Right lobe of liver (tissue), 6 donors: ENCODE measurements around the gene TTC28. TPM values are rescaled to one million over a fixed set of nuclear protein-coding genes. Genes with fewer than 3 reads are reported as not detected.

Experiments used
- ATAC-seq, 4 donors: fragments of 200-7000 bp; cut with Tn5 transposase; one replicate each; pipeline ENCODE4 v1.9.1; 2020; ENCODE audit warnings: mild to moderate bottlenecking in 4 of 4, moderate library complexity in 4 of 4
- DNase-seq, 3 donors: peaks; one replicate each; pipeline ENCODE4 v3.0.0-alpha.2; 2020
- H3K27ac ChIP-seq, 3 donors: fragments of 200-600 bp; one replicate each; pipeline ENCODE4 v1.8.0; 2022
- H3K27me3 ChIP-seq, 2 donors: fragments of 200-600 bp; one replicate each; pipeline ENCODE4 v1.8.0; 2022
- H3K36me3 ChIP-seq, 4 donors: fragments of 200-600 bp; sonication (generic) in 1 of 4; one replicate each; pipeline versions ENCODE4 v1.5.1 to v1.8.0; 2017 to 2022; ENCODE audit warnings: control low read depth in 1 of 4
- H3K4me1 ChIP-seq, 4 donors: fragments of 200-600 bp; sonication (generic) in 1 of 4; one replicate each; pipeline versions ENCODE4 v1.5.1 to v1.8.0; 2017 to 2022; ENCODE audit warnings: control low read depth in 1 of 4
- H3K4me3 ChIP-seq, 3 donors: fragments of 200-600 bp; one replicate each; pipeline ENCODE4 v1.8.0; 2022
- H3K9me3 ChIP-seq, 4 donors: fragments of 200-600 bp; sonication (generic) in 1 of 4; one replicate each; pipeline versions ENCODE4 v1.5.1 to v1.8.0; 2017 to 2022; ENCODE audit warnings: control low read depth in 1 of 4
- CTCF ChIP-seq, 4 donors: fragments of 200-600 bp in 3 of 4; fragments of 450-650 bp in 1 of 4; IDR thresholded peaks; one replicate each; pipeline versions ENCODE4 v1.5.1 to v1.8.0; 2016 to 2022; ENCODE audit warnings: antibody characterized with exemption in 4 of 4, mild to moderate bottlenecking in 2 of 4
- POLR2A ChIP-seq: fragments of 450-650 bp; IDR thresholded peaks from one replicate; pipeline ENCODE4 v1.6.1; 2017; ENCODE audit warnings: antibody characterized with exemption, mild to moderate bottlenecking
- WGBS: methylation state at CpG from one replicate; pipeline ENCODE4 v1.1.6; 2018; ENCODE audit warnings: low coverage, low lambda C conversion rate; ENCODE audit not compliant: insufficient coverage; ENCODE audit errors: missing lambda C conversion rate; 5-methylcytosine and 5-hydroxymethylcytosine counted together
- intact Hi-C, 2 donors: fragments of 100-400 bp; cut with DNase I; formaldehyde crosslinking; loops; one replicate each; pipeline versions ENCODE4 v1.11.2 to v1.14.1; 2022
- total RNA-seq, 6 experiments: library from RNA; depleted of rRNA in 2 of 6; stranded (reverse); fragments of >200 nt in 2 of 6; fragmentation: NEBNext Ultra II Directional in 3 of 6; extraction: Animal tissue kit (Norgen Biotek cat#: 25700) in 3 of 6; gene quantifications; one replicate each; pipeline versions ENCODE4 v1.1.0 to v1.2.4, GENCODE V29; 2016 to 2023
- donor health status: DM: no; HTN: yes; CAD: no.
- donor health status: DM: no; HTN: no; CAD: no.
- donor health status: DM: no; HTN: no; CAD: no.
- donor health status: DM: no; HTN: yes; CAD: no.
- donor health status: DM: no; HTN: yes; CAD: no.

Gene TTC28
- total RNA-seq, 6 experiments from 2014 or later: 9.4 to 38.3 (median 15.0) TPM

GRCh38 chr22:28351476-28351875, 328.2 kb downstream of the TTC28 start:
- TF ChIP-seq CTCF (IDR thresholded peaks at IDR 0.05) (no peak), POLR2A (no peak)
- no peak overlapping the region for H3K27ac ChIP-seq
- no peaks in the 10 kb centered on the region for H3K36me3 ChIP-seq
- H3K4me1 ChIP-seq: no peaks in the 10 kb centered on the region
- H3K9me3 ChIP-seq: no peaks in the 10 kb centered on the region
- DNase-seq: no peak
- H3K27me3 ChIP-seq: no peaks in the 10 kb centered on the region
- no peak for ATAC-seq
- WGBS: 43% methylated on average over 2 of the region's 2 CpGs
- no peak overlapping the region for H3K4me3 ChIP-seq
- intact Hi-C loops: no loop called here

GRCh38 chr22:28348613-28349609, 330.7 kb downstream of the TTC28 start:
- Histone ChIP-seq H3K9me3 (no peaks in the 10 kb centered on the region), H3K27ac (no peak overlapping the region), H3K27me3 (no peaks in the 10 kb centered on the region), H3K4me1 (no peaks in the 10 kb centered on the region), H3K4me3 (no peak overlapping the region), H3K36me3 (no peaks in the 10 kb centered on the region)
- no peak for DNase-seq
- no peak for ATAC-seq
- 69% methylated on average over 5 of the region's 5 CpGs for WGBS
- TF ChIP-seq POLR2A: no peak
- no peak for TF ChIP-seq CTCF (IDR thresholded peaks at IDR 0.05)
- intact Hi-C loops: no loop called here

GRCh38 chr22:28346308-28346707, 333.3 kb downstream of the TTC28 start:
- Histone ChIP-seq H3K4me3 (no peak overlapping the region), H3K9me3 (no peaks in the 10 kb centered on the region), H3K27me3 (no peaks in the 10 kb centered on the region), H3K4me1 (no peaks in the 10 kb centered on the region), H3K27ac (no peak overlapping the region), H3K36me3 (no peaks in the 10 kb centered on the region)
- WGBS: 64% methylated on average over 2 of the region's 2 CpGs
- intact Hi-C loops: no loop called here
- DNase-seq: no peak
- no peak for ATAC-seq
- TF ChIP-seq CTCF (IDR thresholded peaks at IDR 0.05) (no peak), POLR2A (no peak)

- DNase-seq: no peak
- no peak overlapping the region for H3K27ac ChIP-seq
These were observed 334.5 kb downstream of the TTC28 start for GRCh38 chr22:28344918-28345703.

More at GRCh38 chr22:28344918-28345703, 334.5 kb downstream of the TTC28 start:
- Histone ChIP-seq H3K4me1 (no peaks in the 10 kb centered on the region), H3K36me3 (no peaks in the 10 kb centered on the region), H3K4me3 (no peak overlapping the region), H3K9me3 (no peaks in the 10 kb centered on the region), H3K27me3 (no peaks in the 10 kb centered on the region)
- ATAC-seq: no peak
- 78% methylated on average over 7 of the region's 7 CpGs for WGBS
- no peak for TF ChIP-seq CTCF (IDR thresholded peaks at IDR 0.05)
- TF ChIP-seq POLR2A: no peak
- intact Hi-C loops: no loop called here
